OCI-LY7 (cell line): ENCODE data around the gene CPNE5. TPM values are rescaled to one million over a fixed set of nuclear protein-coding genes. Genes with fewer than 3 reads are reported as not detected.

Experiments
- BruUV-seq: library from RNA; stranded (reverse); fragments of 400-500 nt; replicated peaks from 2 replicates; lab custom pipeline; 2021; lab: Mats Ljungman, UMichigan
- CTCF ChIA-PET: fragments of 300-600 bp; sonication (Branson Sonifier 250); formaldehyde crosslinking; loops from one replicate; lab custom pipeline; 2022; ENCODE audit warnings: antibody characterized with exemption; ENCODE audit not compliant: unreplicated experiment; lab: Charles Lee
- POLR2A ChIA-PET: fragments of 300-600 bp; sonication (Branson Sonifier 250); formaldehyde crosslinking; loops from one replicate; lab custom pipeline; 2022; ENCODE audit warnings: antibody characterized with exemption; lab: Charles Lee
- DNase-seq: peaks from one replicate; pipeline ENCODE4 v3.0.0-alpha.2; 2015; ENCODE audit warnings: low spot score
- H2AFZ ChIP-seq: fragments of 200-600 bp; sonication (generic), shearing (Covaris generic); 2 replicates; pipeline ENCODE4 v1.6.1; 2014; ENCODE audit warnings: mild to moderate bottlenecking, antibody characterized with exemption, low read length, moderate library complexity
- H3K27ac ChIP-seq: fragments of 200-600 bp; sonication (generic); 2 replicates; pipeline ENCODE4 v1.5.1; 2014; ENCODE audit warnings: mixed run types, low read depth, mild to moderate bottlenecking, moderate library complexity, low read length, inconsistent platforms; ENCODE audit not compliant: poor library complexity, severe bottlenecking
- H3K36me3 ChIP-seq: fragments of 200-600 bp; sonication (generic); 2 replicates; pipeline ENCODE4 v1.6.1; 2014; ENCODE audit warnings: mild to moderate bottlenecking, antibody characterized with exemption, low read length, moderate library complexity, mixed read lengths; ENCODE audit not compliant: insufficient read depth
- H3K4me1 ChIP-seq: fragments of 200-600 bp; sonication (generic); 2 replicates; pipeline ENCODE4 v1.5.1; 2014; ENCODE audit warnings: mild to moderate bottlenecking, low read length; ENCODE audit not compliant: insufficient read depth, poor library complexity, severe bottlenecking
- H3K4me2 ChIP-seq: fragments of 200-600 bp; sonication (generic); 2 replicates; pipeline ENCODE4 v1.6.1; 2014; ENCODE audit warnings: mild to moderate bottlenecking, low read length
- H3K4me3 ChIP-seq: fragments of 200-600 bp; sonication (generic); 2 replicates; pipeline ENCODE4 v1.5.1; 2014; ENCODE audit warnings: mild to moderate bottlenecking, low read depth, low read length; ENCODE audit not compliant: poor library complexity, severe bottlenecking
- H3K79me2 ChIP-seq: fragments of 200-600 bp; sonication (generic); 2 replicates; pipeline ENCODE4 v1.6.1; 2016; ENCODE audit warnings: low read depth, mild to moderate bottlenecking, low read length, moderate library complexity, mixed read lengths; ENCODE audit not compliant: insufficient read depth
- H3K9me2 ChIP-seq: fragments of 200-600 bp; sonication (generic); 2 replicates; pipeline ENCODE4 v1.6.1; 2016; ENCODE audit warnings: mild to moderate bottlenecking, low read length, mixed read lengths; ENCODE audit not compliant: insufficient read depth
- H3K9me3 ChIP-seq: fragments of 200-600 bp; sonication (generic); 2 replicates; pipeline ENCODE4 v1.6.1; 2014; ENCODE audit warnings: mild to moderate bottlenecking, mixed run types, low read length, mixed read lengths
- H4K20me1 ChIP-seq: fragments of 200-600 bp; sonication (generic); 2 replicates; pipeline ENCODE4 v1.6.1; 2014; ENCODE audit warnings: mild to moderate bottlenecking, antibody characterized with exemption, low read length, moderate library complexity, mixed read lengths; ENCODE audit not compliant: insufficient read depth
- CTCF ChIP-seq: fragments of 200-600 bp; sonication (generic); conservative IDR thresholded peaks from 2 replicates; pipeline ENCODE4 v1.5.1; 2014; ENCODE audit warnings: mild to moderate bottlenecking, antibody characterized with exemption, low read length, moderate library complexity, mixed read lengths
- EZH2phosphoT487 ChIP-seq: fragments of 200-600 bp; sonication (generic); IDR thresholded peaks from 2 replicates; pipeline ENCODE4 v1.6.1; 2018; ENCODE audit warnings: low read depth, borderline replicate concordance, mild to moderate bottlenecking, mixed run types, antibody characterized with exemption, low read length, moderate library complexity, mixed read lengths
- intact Hi-C: fragments of 100-400 bp; cut with micrococcal nuclease; formaldehyde crosslinking; loops from one replicate; pipeline ENCODE4 v1.10.0; 2022; ENCODE audit not compliant: unreplicated experiment
- total RNA-seq, 2 experiments: library from RNA; depleted of rRNA in 1 of 2; stranded (reverse); fragments of >200 nt in 1 of 2; shearing (Covaris generic) in 1 of 2; gene quantifications; 2 replicates each; pipeline ENCODE4 v1.2.3, GENCODE V29; 2014 to 2022

The CPNE5 gene
- total RNA-seq, 2 experiments from 2014 or later: 37.7 to 89.8 TPM

- POLR2A ChIA-PET: interaction anchor here (1.2 to 3.0 kb wide), 7 partner anchors 10 to 133 kb away, joined by 3 to 50 read pairs (median 5); partner anchors contain the start of gene PPIL1
- H3K27ac ChIP-seq: no peak overlapping the region
- peak overlapping the region; percentile 98 for H2AFZ ChIP-seq
Measured at GRCh38 chr6:36884610-36885009, 45.4 kb upstream of the CPNE5 start.

GRCh38 chr6:36875250-36875633 is 36.0 kb upstream of the CPNE5 start:
- no peak for DNase-seq
- Histone ChIP-seq H3K79me2 (peaks cover 35% of the 10 kb centered on the region), H2AFZ (peak overlapping the region; percentile 96), H3K4me2 (peak overlapping the region; percentile 80), H3K4me1 (peaks cover 24% of the 10 kb centered on the region), H3K27ac (peak overlapping the region; percentile 68), H3K9me3 (0 out of 2 replicates have a peak, but pooled peaks cover 4% of the 10 kb centered on the region), H3K36me3 (peaks cover 25% of the 10 kb centered on the region), H3K4me3 (peak overlapping the region; percentile 88), H3K9me2 (no peaks in the 10 kb centered on the region), H4K20me1 (no peaks in the 10 kb centered on the region; the same call in 1 of the 2 replicates)
- POLR2A ChIA-PET: interaction anchor here (1.0 to 4.8 kb wide), 7 partner anchors 8 to 131 kb away, joined by 3 to 50 read pairs (median 5); partner anchors contain the start of genes C6orf89 and FGD2
- intact Hi-C loops: no loop called here
- no peak for TF ChIP-seq CTCF
- no peak for TF ChIP-seq EZH2phosphoT487
- TSS peak; percentile 93 for BruUV-seq
- CTCF ChIA-PET: interaction anchor here (1.6 to 3.4 kb wide), 2 partner anchors 10 to 21 kb away, joined by 4 to 20 read pairs; partner anchors contain the start of gene C6orf89

More at GRCh38 chr6:36884610-36885009, 45.4 kb upstream of the CPNE5 start:
- H3K9me2 ChIP-seq: no peaks in the 10 kb centered on the region
- peaks cover 21% of the 10 kb centered on the region; the same call in 1 of the 2 replicates for H3K79me2 ChIP-seq
- no peak for DNase-seq
- TF ChIP-seq EZH2phosphoT487 (no peak), CTCF (no peak)
- H3K4me2 ChIP-seq: no peak overlapping the region
- peaks cover 10% of the 10 kb centered on the region; the same call in 1 of the 2 replicates for H3K9me3 ChIP-seq
- peaks cover 21% of the 10 kb centered on the region for H3K4me1 ChIP-seq
- H4K20me1 ChIP-seq: no peaks in the 10 kb centered on the region
- H3K36me3 ChIP-seq: no peaks in the 10 kb centered on the region; the same call in 1 of the 2 replicates
- no peak overlapping the region for H3K4me3 ChIP-seq
- CTCF ChIA-PET: interaction anchor here (1.6 to 2.7 kb wide), 2 partner anchors 10 to 133 kb away, joined by 7 to 20 read pairs; partner anchors contain the start of gene PPIL1
- no TSS peak for BruUV-seq
- intact Hi-C loops: loop anchor here (1.0 to 5.0 kb wide), 2 partner anchors 134 to 218 kb away; no protein-coding TSS in a partner anchor
